Spleen (tissue), 7 donors: Measurements from ENCODE around the gene CPXM2.

Experiments used
- POLR2AphosphoS5 ChIP-seq, 3 donors: sonication (generic); formaldehyde crosslinking; IDR thresholded peaks; one replicate each; pipeline ENCODE4 v1.5.1; 2017; ENCODE audit warnings: antibody characterized with exemption in 3 of 3
- TF ChIP-seq, protein P1 (sequence below), 11 experiments: fragments of 200-600 bp in 7 of 11; fragments of 450-650 bp in 4 of 11; sonication (generic) in 4 of 11; IDR thresholded peaks in 8 of 11; conservative IDR thresholded peaks in 3 of 11; 1 replicate in 7 of 11; 2 replicates in 4 of 11; pipeline versions ENCODE4 v1.4.0 to v1.8.0; 2016 to 2021; ENCODE audit warnings: antibody characterized with exemption in 11 of 11, inconsistent platforms in 4 of 11, mild to moderate bottlenecking in 1 of 11
- donor health status: DM: no; HTN: no; CAD: no; lungs with moderate emphysema.
- donor health status: DM: no; HTN: no; CAD: no.
- donor health status: DM: no; HTN: no; CAD: no.

GRCh38 chr10:123854498-123854897 lies 37.1 kb downstream of the CPXM2 start:
- no peak for TF ChIP-seq POLR2AphosphoS5 (IDR thresholded peaks at IDR 0.05)
- TF ChIP-seq, protein P1, sequence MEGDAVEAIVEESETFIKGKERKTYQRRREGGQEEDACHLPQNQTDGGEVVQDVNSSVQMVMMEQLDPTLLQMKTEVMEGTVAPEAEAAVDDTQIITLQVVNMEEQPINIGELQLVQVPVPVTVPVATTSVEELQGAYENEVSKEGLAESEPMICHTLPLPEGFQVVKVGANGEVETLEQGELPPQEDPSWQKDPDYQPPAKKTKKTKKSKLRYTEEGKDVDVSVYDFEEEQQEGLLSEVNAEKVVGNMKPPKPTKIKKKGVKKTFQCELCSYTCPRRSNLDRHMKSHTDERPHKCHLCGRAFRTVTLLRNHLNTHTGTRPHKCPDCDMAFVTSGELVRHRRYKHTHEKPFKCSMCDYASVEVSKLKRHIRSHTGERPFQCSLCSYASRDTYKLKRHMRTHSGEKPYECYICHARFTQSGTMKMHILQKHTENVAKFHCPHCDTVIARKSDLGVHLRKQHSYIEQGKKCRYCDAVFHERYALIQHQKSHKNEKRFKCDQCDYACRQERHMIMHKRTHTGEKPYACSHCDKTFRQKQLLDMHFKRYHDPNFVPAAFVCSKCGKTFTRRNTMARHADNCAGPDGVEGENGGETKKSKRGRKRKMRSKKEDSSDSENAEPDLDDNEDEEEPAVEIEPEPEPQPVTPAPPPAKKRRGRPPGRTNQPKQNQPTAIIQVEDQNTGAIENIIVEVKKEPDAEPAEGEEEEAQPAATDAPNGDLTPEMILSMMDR (IDR thresholded peaks at IDR 0.05 in 8 of 11, conservative IDR thresholded peaks at IDR 0.05 in 3 of 11) = no peak
